Natural killer cell (primary cell): Measurements from ENCODE around the gene TSPAN18. TPM values are rescaled to one million over a fixed set of nuclear protein-coding genes. Genes with fewer than 3 reads are reported as not detected.

Experiments used
- ATAC-seq, 3 donors: fragments of 150-1000 bp in 2 of 3; fragments of 200-7000 bp in 1 of 3; cut with Tn5 transposase; 1 replicate in 1 of 3; 2 replicates in 2 of 3; pipeline ENCODE4 v1.10.0; 2021; ENCODE audit warnings: mild to moderate bottlenecking in 2 of 3, moderate library complexity in 2 of 3
- DNase-seq, 2 donors: peaks; one replicate each; pipeline versions ENCODE4 v3.0.0 to v3.0.0-alpha.2; 2013 to 2021; ENCODE audit warnings: mixed read lengths in 1 of 2
- H3K27ac ChIP-seq: one replicate; pipeline ENCODE4 v1.5.1; 2013; ENCODE audit warnings: mild to moderate bottlenecking, low read length
- H3K27me3 ChIP-seq: one replicate; pipeline ENCODE4 v1.6.1; 2013; ENCODE audit warnings: low read length; ENCODE audit not compliant: control insufficient read depth, insufficient read depth
- H3K36me3 ChIP-seq: one replicate; pipeline ENCODE4 v1.6.1; 2013; ENCODE audit warnings: low read length; ENCODE audit not compliant: control insufficient read depth, insufficient read depth
- H3K4me1 ChIP-seq: one replicate; pipeline ENCODE4 v1.6.1; 2013; ENCODE audit warnings: low read length; ENCODE audit not compliant: control insufficient read depth, insufficient read depth
- H3K4me3 ChIP-seq: one replicate; pipeline ENCODE4 v1.5.1; 2013; ENCODE audit warnings: low read length
- H3K9me3 ChIP-seq: one replicate; pipeline ENCODE4 v1.6.1; 2013; ENCODE audit warnings: low read length; ENCODE audit not compliant: control insufficient read depth, insufficient read depth
- H3K27ac Mint-ChIP-seq, 2 donors: one replicate each; pipeline ENCODE4 v1.8.0; 2022; ENCODE audit warnings: mild to moderate bottlenecking in 2 of 2, mixed read lengths in 2 of 2, moderate library complexity in 1 of 2
- H3K27me3 Mint-ChIP-seq, 2 donors: one replicate each; pipeline ENCODE4 v1.8.0; 2022; ENCODE audit warnings: low read depth in 2 of 2, mixed read lengths in 2 of 2
- H3K36me3 Mint-ChIP-seq: one replicate; pipeline ENCODE4 v1.8.0; 2022; ENCODE audit warnings: mixed read lengths
- H3K4me1 Mint-ChIP-seq, 2 donors: one replicate each; pipeline ENCODE4 v1.8.0; 2022; ENCODE audit warnings: mixed read lengths in 2 of 2
- H3K4me3 Mint-ChIP-seq: one replicate; pipeline ENCODE4 v1.8.0; 2022; ENCODE audit warnings: mild to moderate bottlenecking, moderate library complexity, mixed read lengths
- H3K9me3 Mint-ChIP-seq, 2 donors: one replicate each; pipeline ENCODE4 v1.8.0; 2022; ENCODE audit warnings: mixed read lengths in 2 of 2
- WGBS: methylation state at CpG from one replicate; pipeline ENCODE4 v1.1.7; 2013; ENCODE audit warnings: missing lambda C conversion rate; ENCODE audit not compliant: insufficient coverage; 5-methylcytosine and 5-hydroxymethylcytosine counted together
- intact Hi-C: fragments of 100-400 bp; cut with micrococcal nuclease; formaldehyde crosslinking; loops from one replicate; pipeline ENCODE4 v1.14.2; 2022
- total RNA-seq, 4 donors: library from RNA; stranded (reverse); fragments of 120-200 nt in 1 of 4; gene quantifications; one replicate each; pipeline versions ENCODE4 v1.2.3 to v1.2.4, GENCODE V29; 2013 to 2022
- TF ChIP-seq, protein P1 (sequence below): fragments of 200-600 bp; IDR thresholded peaks from one replicate; pipeline ENCODE4 v1.8.0; 2022; ENCODE audit warnings: antibody characterized with exemption

TSPAN18 gene
- total RNA-seq, 3 donors from 2014 or later (not counting 1 experiment from before 2014, with no cell fraction given): 1.9 to 2.4 (median 2.3) TPM

DNA sequence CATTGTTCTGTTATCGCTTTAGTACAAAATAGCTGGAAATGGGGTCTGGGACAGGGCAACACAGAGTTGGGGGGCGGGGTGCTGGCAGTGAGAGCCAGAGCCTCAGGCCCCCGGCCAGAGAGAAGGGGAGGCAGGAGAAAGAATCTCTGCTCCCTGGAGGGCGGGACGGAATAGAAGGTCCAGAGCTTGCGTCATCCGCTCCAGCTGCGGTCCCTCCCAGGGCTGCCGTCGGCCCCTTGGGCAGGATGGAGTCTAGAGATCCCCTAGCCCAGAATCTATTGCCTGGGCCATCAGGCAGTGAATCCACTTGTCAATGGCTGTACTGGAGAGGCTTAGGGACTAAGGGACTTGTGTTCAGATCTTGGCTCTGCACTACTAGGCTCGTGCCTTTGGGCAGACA is 218.9 kb downstream of the TSPAN18 start:
- ATAC-seq: no peak
- H3K27me3 ChIP-seq: no peaks in the 10 kb centered on the region
- H3K4me1 Mint-ChIP-seq: peaks cover 9 to 19% of the 10 kb centered on the region in 2 donors
- no peak overlapping the region for H3K4me3 ChIP-seq
- DNase-seq: no peak
- no peak overlapping the region for H3K4me3 Mint-ChIP-seq
- H3K4me1 ChIP-seq: peaks cover 46% of the 10 kb centered on the region
- peaks cover 0 to 29% of the 10 kb centered on the region in 2 donors for H3K27me3 Mint-ChIP-seq
- WGBS: 99% methylated on average over 11 of the region's 11 CpGs
- H3K27ac Mint-ChIP-seq: no peak overlapping the region
- H3K36me3 ChIP-seq: no peaks in the 10 kb centered on the region
- no peaks in the 10 kb centered on the region for H3K36me3 Mint-ChIP-seq
- intact Hi-C loops: no loop called here
- no peak overlapping the region for H3K27ac ChIP-seq
- no peaks in the 10 kb centered on the region for H3K9me3 Mint-ChIP-seq
- TF ChIP-seq, protein P1, sequence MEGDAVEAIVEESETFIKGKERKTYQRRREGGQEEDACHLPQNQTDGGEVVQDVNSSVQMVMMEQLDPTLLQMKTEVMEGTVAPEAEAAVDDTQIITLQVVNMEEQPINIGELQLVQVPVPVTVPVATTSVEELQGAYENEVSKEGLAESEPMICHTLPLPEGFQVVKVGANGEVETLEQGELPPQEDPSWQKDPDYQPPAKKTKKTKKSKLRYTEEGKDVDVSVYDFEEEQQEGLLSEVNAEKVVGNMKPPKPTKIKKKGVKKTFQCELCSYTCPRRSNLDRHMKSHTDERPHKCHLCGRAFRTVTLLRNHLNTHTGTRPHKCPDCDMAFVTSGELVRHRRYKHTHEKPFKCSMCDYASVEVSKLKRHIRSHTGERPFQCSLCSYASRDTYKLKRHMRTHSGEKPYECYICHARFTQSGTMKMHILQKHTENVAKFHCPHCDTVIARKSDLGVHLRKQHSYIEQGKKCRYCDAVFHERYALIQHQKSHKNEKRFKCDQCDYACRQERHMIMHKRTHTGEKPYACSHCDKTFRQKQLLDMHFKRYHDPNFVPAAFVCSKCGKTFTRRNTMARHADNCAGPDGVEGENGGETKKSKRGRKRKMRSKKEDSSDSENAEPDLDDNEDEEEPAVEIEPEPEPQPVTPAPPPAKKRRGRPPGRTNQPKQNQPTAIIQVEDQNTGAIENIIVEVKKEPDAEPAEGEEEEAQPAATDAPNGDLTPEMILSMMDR: no peak
- H3K9me3 ChIP-seq: no peaks in the 10 kb centered on the region

DNA sequence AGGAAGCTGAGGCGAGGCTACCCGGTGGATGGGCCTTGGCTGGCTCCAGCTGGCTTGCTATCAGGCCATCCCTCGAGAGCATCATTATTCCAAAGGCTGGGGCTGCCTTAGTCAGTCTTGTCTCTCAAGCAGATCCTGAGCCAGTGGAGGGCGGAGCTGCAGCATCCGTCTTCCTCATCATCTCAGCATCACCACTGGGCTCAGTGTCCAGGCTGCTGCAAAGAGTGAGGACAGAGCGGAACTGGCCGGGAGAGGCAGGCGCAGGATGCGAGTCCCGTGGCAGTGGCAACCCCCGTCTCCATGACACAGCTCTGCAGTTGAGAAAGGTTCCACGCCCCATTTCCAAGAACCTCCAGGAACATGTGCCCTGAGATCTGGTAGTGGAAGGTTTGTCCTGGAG is 219.5 kb downstream of the TSPAN18 start:
- no peaks in the 10 kb centered on the region for H3K36me3 Mint-ChIP-seq
- H3K9me3 Mint-ChIP-seq: no peaks in the 10 kb centered on the region
- Histone ChIP-seq H3K27ac (no peak overlapping the region), H3K9me3 (no peaks in the 10 kb centered on the region), H3K27me3 (peaks cover 3% of the 10 kb centered on the region), H3K36me3 (no peaks in the 10 kb centered on the region), H3K4me1 (peaks cover 50% of the 10 kb centered on the region), H3K4me3 (no peak overlapping the region)
- intact Hi-C loops: no loop called here
- TF ChIP-seq, protein P1: no peak
- no peak overlapping the region for H3K27ac Mint-ChIP-seq
- DNase-seq (no peak), ATAC-seq (no peak)
- peaks cover 0 to 30% of the 10 kb centered on the region in 2 donors for H3K27me3 Mint-ChIP-seq
- WGBS: 92% methylated on average over 12 of the region's 12 CpGs
- no peak overlapping the region for H3K4me3 Mint-ChIP-seq
- peaks cover 9 to 19% of the 10 kb centered on the region in 2 donors for H3K4me1 Mint-ChIP-seq

DNA sequence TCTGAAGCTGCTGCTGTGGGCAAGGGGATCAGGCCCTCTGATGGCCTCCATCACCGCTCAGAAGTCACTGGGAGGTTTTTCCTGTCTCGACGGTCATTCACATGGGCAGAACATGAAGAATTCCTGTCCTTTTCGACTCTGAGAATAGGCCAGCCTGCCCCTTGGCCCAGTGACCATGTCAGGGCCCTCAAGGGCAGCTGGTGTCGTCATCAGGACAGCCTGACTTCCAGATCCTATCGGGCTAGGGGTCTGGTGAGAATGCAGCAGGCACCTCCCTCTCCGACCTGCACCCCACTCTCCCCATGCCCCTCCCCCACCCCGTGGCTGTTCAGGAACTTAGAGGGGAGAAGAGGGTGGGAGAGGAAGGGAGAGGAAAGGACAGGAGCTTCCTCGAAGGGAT is 220.4 kb downstream of the TSPAN18 start:
- Histone ChIP-seq H3K9me3 (no peaks in the 10 kb centered on the region), H3K36me3 (no peaks in the 10 kb centered on the region), H3K4me1 (peaks cover 46% of the 10 kb centered on the region), H3K27me3 (peaks cover 3% of the 10 kb centered on the region), H3K4me3 (no peak overlapping the region), H3K27ac (no peak overlapping the region)
- no peak overlapping the region for H3K4me3 Mint-ChIP-seq
- no peaks in the 10 kb centered on the region for H3K9me3 Mint-ChIP-seq
- H3K36me3 Mint-ChIP-seq: no peaks in the 10 kb centered on the region
- no peak overlapping the region for H3K27ac Mint-ChIP-seq
- intact Hi-C loops: no loop called here
- peaks cover 0 to 29% of the 10 kb centered on the region in 2 donors for H3K27me3 Mint-ChIP-seq
- TF ChIP-seq, protein P1: no peak
- ATAC-seq (no peak), DNase-seq (no peak)
- WGBS: 80% methylated on average over 7 of the region's 9 CpGs
- H3K4me1 Mint-ChIP-seq: peaks cover 9 to 14% of the 10 kb centered on the region in 2 donors

DNA sequence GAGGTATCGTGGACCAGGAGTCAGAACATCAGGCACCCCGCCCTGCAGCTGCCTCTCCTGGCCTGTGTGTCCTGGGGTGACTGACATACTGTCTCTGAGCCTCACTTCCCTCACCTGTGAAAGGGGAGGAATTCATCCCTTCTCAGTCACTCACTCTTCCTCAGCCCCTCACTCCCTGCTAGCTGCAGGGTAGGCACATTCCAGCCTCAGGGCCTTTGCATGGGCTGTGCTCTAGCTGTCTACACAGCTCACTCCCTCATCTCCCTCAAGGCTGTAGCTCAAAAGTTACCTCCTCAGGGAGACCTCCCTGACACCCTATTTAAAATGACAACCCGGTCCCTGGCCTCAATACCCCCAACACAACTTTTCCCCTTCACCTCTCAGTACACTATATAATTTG is 221.4 kb downstream of the TSPAN18 start:
- intact Hi-C loops: no loop called here

More for the DNA sequence above, 221.4 kb downstream of the TSPAN18 start:
- Mint-ChIP-seq H3K27ac (peak overlapping the region in 1 of 2 donors; percentile 3), H3K9me3 (no peaks in the 10 kb centered on the region), H3K27me3 (peaks cover 0 to 24% of the 10 kb centered on the region in 2 donors), H3K4me1 (peaks cover 4 to 9% of the 10 kb centered on the region in 2 donors), H3K36me3 (no peaks in the 10 kb centered on the region), H3K4me3 (peak overlapping the region; percentile 33)
- Histone ChIP-seq H3K27me3 (peaks cover 3% of the 10 kb centered on the region), H3K27ac (no peak overlapping the region), H3K4me1 (peaks cover 35% of the 10 kb centered on the region), H3K36me3 (no peaks in the 10 kb centered on the region), H3K9me3 (no peaks in the 10 kb centered on the region), H3K4me3 (no peak overlapping the region)
- WGBS: 100% methylated on average over 3 of the region's 3 CpGs
- TF ChIP-seq, protein P1: no peak
- DNase-seq (no peak), ATAC-seq (no peak)
